HG03378 (cell line): Measurements from ENCODE around the gene MUCL1.
A peak's percentile ranks its signal among the peaks of the same experiment; 100 is the strongest.
"Not testable (repeated sequence)": the region's sequence is repeated elsewhere in the genome, so short reads cannot be mapped to it uniquely, and the experiment has no call there.

ENCODE experiments used
- ATAC-seq: cut with Tn5 transposase; IDR thresholded peaks from one replicate; pipeline ENCODE4 v1.9.1; 2021; ENCODE audit warnings: mild to moderate bottlenecking, moderate library complexity; ENCODE audit not compliant: unreplicated experiment

MUCL1 gene, protein sequence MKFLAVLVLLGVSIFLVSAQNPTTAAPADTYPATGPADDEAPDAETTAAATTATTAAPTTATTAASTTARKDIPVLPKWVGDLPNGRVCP

DNA sequence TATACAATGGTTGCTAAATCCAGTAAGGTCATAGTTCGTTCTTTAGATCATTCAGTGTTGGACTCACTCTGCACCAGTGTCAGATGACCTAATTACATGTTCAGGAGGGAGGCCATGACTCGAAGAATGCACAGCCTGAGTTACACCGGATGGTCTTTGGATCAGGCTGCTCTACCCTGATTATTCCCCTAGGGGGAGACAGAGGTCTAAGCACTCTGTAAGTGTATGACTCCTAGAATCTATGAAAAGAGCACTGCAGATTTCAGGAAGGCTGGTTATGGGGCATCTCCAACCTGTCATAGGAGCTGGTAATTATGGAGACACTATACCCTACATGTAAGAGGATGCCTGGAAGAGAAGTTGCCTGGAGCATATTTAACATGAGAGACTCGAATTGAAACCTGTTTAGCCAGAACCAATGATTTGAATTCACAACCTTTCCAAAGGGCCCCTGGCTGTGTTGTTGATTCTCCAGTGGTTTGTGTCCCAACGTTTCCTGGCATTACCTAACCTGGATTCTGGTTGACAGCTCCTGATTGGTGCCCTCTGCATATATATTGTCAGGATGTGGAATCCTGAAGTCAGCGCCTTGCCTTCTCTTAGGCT lies at the start of gene MUCL1:
TSS of gene MUCL1 (plus strand) at position 584 of the 606 bp plus-strand sequence. CDS start 67 bp downstream, outside the sequence.
- peak; percentile 93 for ATAC-seq

GRCh38 chr12:54821676-54822075 lies 32.6 kb upstream of the MUCL1 start:
- no peak for ATAC-seq

DNA sequence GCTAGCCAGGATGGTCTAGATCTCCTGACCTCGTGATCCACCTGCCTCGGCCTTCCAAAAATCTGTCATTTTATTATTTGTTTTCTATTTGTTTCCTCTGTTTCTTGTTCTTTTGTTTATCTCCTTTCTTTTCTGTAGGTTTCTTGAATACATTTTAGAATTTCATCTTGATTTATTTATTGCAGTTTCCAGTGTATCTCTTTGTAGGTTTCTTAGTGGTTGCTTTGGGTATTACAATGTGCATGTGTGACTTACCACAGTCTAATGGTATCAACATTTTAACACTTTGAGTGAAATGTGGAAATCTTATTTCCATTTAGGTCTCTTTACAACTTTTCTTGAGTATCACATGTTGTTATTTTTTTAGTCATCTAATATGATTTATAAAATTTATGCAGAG lies 29.9 kb upstream of the MUCL1 start:
- no peak for ATAC-seq

DNA sequence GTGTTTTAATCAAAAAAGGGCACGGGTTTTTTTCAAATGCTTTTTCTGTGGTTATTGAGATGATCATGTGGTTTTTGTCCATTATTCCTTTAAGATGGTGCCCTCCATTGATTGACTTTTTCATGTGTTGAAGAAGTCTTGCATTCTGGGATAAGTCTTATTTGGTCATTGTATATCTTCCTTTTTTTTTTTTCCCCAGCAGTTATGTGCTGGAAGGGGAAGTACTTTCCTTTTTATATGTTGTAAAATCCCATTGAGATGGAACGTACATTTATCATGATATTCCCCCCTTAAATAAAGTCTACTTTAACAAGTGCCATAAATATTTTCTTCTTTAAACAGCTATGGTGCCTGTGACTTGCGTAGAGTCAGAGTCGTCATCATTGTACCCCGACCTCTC lies 24.8 kb upstream of the MUCL1 start:
- no peak for ATAC-seq

- ATAC-seq = no peak
Observed at GRCh38 chr12:54830199-54830598, 24.1 kb upstream of the MUCL1 start.

- no peak for ATAC-seq
Observed at GRCh38 chr12:54831631-54832030, 22.7 kb upstream of the MUCL1 start.

GRCh38 chr12:54840244-54840865 lies 14.0 kb upstream of the MUCL1 start:
- no peak for ATAC-seq

DNA sequence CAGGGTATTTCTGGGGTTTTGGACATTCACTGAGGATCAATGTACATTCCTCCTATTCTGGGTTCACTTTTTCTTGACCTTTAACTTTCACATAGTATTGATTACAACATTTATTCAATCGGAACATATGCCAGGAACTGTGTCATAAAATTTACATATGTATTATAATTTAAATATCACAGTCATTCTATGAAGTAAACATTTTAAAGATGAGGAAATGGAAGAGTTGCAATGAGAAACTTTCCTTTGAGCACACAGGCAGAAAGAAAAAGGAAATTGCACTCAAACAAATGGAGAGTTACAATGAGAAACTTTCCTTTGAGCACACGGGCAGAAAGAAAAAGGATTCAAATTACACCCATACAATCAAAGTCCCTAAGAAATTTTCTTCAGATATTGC lies 3.1 kb downstream of the MUCL1 start:
- no peak for ATAC-seq

DNA sequence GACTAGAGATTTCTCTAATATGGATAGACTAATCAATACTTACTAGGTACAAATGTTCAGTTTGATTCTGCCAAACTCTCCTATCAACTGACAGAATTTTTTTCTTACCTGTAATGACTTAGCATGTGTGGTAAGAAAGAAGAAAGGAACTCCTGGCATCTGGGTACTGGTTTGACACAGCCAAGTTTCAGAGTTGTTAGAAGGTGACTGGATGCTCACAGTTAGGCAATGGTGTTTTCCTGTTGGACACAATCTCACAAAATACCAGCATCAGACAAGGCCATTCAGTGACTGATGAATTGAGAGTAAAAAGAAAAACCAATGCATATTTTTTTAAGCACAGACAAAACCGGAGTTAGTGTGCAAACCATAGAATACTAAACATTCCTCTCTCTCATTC lies 4.2 kb downstream of the MUCL1 start:
- no peak for ATAC-seq

DNA sequence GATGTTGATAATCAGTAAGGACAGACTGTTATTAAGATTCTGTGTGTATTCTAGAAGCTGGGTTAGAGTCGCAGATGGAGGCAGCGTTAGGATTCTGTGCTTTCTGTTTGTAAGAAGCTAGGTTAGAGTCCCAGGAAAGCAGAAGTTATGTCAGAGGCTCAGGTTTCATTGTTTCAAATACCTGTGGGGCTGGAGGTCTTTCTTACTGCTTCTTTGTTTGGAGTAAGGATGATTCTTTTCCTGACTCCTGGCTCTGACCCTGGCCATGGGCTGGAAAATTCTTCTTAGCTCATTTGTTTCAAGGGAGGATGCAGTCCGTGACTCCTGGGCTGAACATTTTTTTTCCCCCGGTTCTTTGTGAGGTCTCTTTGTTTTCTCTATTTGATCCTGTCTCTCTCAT lies 5.2 kb downstream of the MUCL1 start:
- ATAC-seq = no peak

DNA sequence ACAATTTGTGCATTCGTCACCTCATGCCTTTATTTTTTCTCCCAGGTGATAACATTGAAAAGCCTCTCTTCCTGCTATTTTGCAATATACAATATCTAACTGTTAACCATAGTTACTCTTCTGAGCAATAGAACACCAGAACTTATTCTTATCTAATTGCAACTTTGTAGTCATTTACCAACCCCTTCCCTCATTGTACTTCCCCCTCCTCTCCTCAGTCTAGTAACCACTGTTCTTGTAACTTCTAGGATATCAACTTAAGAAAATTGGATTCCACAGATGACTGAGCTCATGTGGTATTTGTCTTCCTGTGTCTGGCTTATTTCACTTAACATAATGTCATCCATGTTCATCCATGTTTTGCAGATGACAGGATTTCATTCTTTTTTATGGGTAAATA lies 7.6 kb downstream of the MUCL1 start:
- no peak for ATAC-seq

GRCh38 chr12:54863948-54864618 lies 9.8 kb downstream of the MUCL1 start:
- ATAC-seq = no peak

DNA sequence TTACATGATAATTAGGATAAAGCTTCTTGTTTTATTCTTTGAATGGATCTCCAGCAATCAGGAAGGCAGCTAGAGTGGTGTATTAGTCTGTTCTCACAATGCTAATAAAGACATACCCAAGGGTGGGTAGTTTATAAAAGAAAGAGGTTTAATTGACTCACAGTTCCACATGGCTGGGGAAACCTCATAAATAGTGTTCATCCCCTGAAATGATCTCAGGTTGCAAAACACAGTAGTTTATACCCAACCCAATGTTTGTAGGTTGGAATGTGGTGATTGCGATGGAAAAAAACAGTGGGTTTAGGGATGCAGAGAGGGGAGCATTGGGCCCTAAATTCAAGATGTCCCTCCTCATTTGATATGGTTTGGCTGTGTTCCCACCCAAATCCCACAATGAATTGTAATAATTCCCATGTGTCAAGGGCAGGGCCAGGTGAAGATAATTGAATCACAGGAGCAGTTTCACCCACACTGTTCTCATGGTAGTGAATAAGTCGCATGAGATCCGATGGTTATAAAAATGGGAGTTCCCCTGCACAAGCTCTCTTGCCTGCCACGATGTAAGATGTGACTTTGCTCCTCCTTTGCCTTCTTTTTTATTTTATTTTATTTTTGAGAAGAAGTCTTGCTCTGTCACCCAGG lies 11.5 kb downstream of the MUCL1 start:
- no peak for ATAC-seq

DNA sequence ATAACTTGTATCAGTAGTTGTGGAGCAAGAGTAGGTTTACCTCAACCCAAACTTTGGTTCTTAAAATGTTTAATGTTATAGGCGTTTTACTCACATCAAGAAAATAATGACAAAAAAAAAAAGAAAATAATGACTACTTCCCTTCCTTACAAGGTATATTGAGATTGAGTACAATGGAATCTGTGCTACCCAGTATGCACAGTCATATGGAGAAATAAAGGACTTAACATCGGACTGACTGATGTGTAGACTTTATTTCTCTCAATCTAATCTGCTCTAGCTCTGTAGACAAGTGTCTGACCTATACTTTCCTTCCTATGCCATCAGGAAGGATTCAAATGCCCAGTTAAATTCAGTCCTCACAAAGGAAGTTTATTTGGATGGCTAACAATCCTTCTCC lies 14.4 kb downstream of the MUCL1 start:
- no peak for ATAC-seq

GRCh38 chr12:54870048-54870447 lies 15.7 kb downstream of the MUCL1 start:
- ATAC-seq = no peak

- ATAC-seq = no peak
Observed at GRCh38 chr12:54870617-54871016, 16.3 kb downstream of the MUCL1 start.

GRCh38 chr12:54879150-54879549 lies 24.8 kb downstream of the MUCL1 start:
- ATAC-seq = no peak

DNA sequence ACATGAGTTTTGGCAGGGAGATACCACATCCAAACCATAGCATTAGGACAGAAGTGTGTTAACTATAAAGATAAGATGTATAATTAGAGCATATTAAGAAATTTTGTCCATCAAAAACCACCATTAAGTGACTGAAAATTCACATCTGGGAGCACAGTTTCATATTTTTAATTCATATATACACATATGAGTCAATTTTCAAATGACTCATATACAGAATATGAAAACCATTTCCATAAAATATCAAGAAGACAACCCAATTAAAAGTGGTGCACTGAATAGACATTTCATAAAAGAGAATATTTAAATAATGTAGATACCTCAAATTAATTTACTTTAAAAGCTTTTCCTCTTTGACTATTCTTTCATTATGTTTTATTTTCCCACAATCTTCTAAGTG lies 25.3 kb downstream of the MUCL1 start:
- no peak for ATAC-seq

DNA sequence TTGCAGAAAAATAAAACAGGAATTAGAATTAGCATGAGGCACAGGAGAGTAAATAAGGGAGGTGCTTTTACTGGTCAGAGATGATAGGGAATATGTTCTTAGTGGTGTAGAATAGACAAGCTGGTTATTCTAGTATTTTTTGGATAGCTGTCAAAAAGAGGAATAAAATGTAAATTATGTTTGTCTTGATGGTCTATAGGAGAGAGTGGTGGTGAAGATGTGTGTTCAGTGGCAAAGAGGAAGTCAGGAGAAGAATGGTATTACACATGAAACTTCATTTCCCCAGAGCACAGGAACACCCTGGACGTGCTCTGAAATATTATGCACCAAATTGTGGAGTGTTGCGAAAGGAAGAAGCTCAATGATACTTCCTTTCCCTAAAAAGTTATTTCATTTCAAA lies 27.8 kb downstream of the MUCL1 start:
- ATAC-seq = no peak

- ATAC-seq = not testable (repeated sequence)
Observed at GRCh38 chr12:54882597-54882996, 28.3 kb downstream of the MUCL1 start.

GRCh38 chr12:54888428-54888827 lies 34.1 kb downstream of the MUCL1 start:
- ATAC-seq = not testable (repeated sequence)

GRCh38 chr12:54890339-54890738 lies 36.0 kb downstream of the MUCL1 start:
- ATAC-seq = no peak
